GM12801 (cell line): Measurements from ENCODE around the gene TMEM231.

Experiments
- TF ChIP-seq, protein P1 (sequence below): IDR thresholded peaks from one replicate; pipeline ENCODE4 v1.5.1; 2011; ENCODE audit warnings: control low read depth; ENCODE audit not compliant: insufficient read length; ENCODE audit errors: extremely low read depth

The TMEM231 gene

DNA sequence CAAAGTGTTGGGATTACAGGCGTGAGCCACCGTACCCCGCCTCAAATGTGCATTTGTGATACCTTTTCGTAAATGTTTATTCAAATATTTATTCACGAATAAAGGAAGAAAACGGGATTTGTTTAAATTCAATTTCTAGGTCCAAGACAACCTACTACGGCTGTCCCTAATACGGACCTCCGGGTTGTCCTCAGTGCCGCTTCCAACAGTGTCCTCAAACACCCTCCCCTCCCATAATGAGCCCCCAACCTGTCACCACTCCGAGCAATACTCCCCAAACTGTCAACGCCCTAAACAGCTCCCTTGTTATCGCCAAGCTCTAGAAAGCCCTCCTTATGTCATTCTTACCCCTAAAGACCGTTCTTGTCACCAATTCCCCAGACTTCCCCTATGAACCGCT is 9.6 kb upstream of the TMEM231 start:
- TF ChIP-seq, protein P1, sequence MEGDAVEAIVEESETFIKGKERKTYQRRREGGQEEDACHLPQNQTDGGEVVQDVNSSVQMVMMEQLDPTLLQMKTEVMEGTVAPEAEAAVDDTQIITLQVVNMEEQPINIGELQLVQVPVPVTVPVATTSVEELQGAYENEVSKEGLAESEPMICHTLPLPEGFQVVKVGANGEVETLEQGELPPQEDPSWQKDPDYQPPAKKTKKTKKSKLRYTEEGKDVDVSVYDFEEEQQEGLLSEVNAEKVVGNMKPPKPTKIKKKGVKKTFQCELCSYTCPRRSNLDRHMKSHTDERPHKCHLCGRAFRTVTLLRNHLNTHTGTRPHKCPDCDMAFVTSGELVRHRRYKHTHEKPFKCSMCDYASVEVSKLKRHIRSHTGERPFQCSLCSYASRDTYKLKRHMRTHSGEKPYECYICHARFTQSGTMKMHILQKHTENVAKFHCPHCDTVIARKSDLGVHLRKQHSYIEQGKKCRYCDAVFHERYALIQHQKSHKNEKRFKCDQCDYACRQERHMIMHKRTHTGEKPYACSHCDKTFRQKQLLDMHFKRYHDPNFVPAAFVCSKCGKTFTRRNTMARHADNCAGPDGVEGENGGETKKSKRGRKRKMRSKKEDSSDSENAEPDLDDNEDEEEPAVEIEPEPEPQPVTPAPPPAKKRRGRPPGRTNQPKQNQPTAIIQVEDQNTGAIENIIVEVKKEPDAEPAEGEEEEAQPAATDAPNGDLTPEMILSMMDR = no peak

DNA sequence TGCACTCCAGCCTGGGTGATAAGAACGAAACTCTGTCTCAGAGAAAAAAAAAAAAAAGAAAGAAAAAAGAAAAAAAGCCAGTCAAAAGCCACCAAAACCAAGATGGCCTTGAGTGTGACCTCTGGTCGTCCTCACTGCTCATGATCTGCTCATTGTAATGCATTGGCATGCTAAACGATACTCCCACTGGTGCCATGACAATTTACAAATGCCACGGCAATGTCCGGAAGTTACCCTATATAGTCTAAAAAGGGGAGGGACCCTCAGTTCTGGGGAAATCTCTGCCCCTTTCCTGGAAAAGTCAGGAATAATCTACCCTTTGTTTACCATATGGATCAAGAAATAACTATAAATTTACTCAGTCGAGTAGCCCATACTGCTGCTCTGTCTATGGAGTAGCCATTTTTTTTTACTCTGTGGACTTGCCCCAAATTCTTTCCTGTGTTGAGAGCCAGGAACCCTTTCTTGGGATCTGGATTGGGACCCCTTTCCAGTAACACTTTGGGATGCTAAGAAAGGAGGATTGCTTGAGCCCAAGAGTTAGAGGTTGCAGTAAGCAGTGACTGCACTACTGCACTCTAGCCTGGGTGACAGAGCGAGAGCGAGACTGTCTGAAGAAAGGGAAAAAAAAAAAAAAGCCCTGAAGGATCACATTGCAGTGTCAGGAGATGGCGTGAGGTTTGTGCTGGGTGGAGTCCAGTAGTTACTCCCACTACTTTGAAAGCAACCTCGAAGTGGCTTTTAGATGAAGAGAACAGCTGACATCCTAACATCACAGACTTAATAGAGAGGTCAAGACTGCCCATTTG is 3.7 kb upstream of the TMEM231 start:
- TF ChIP-seq, protein P1 = no peak

- TF ChIP-seq, protein P1 = no peak
These were observed 2.9 kb upstream of the TMEM231 start for GRCh38 chr16:75558846-75559401.

- TF ChIP-seq, protein P1 = no peak
These were observed 439 bp upstream of the TMEM231 start for GRCh38 chr16:75556431-75556950.

DNA sequence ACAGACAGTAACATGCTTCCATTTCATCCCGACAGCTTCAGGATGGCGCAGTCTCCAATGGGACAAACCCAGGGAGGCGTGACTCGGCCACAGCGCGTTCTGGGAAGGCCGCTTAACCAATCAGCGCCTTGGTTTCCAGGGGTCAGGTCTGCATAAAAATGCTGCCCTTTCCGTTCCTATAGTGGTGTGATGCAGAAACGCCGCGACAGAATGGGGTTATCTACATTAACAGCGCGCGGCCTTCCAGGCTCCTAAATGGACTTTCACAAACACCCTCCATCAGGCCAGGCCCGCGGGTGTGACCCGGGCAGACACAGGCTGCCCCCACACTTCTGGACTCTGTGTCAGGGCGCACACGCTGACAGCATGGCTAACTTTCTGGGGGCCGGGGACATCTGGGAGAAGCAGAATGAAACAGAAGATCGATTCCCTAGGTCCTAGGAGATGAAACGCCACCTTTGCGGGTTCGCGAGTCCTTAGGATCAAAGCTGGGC is 792 bp downstream of the TMEM231 start:
- TF ChIP-seq, protein P1 = no peak

- TF ChIP-seq, protein P1 = no peak
These were observed 3.1 kb downstream of the TMEM231 start for GRCh38 chr16:75552951-75553350.

DNA sequence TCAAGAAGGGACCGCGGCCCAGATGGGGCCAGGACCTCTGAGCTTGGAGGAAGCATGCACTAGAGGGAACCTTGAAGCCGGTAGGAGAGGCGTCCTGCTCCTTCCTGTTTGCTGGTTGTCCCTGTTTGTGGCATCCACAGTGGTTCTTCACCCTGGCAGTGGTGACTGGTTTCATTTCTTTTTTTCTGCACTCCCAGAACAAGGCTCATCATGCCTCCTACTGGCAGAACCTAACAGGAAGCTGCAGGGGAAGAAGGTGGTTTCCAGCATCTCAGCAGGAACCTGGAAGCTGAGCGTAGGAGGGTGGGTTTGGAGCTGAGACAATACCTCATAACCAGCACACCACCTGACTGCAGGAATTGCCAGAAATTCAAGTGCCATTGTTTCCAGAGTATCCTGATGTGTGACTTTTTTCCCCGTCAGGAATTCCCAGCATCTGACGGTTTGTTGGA is 5.8 kb downstream of the TMEM231 start:
- TF ChIP-seq, protein P1 = no peak
